ENCODE results near the gene PNPLA1.

PNPLA1 gene

GRCh38 chr6:36350681-36351571 is 81.1 kb downstream of the PNPLA1 start:
- POLR2A ChIA-PET: interaction anchor here (0.5 to 1.6 kb wide), 4 partner anchors 10 to 25 kb away, joined by 3 to 7 read pairs (median 4); no protein-coding TSS in a partner anchor
- no peak for TF ChIP-seq CTCF (IDR thresholded peaks at IDR 0.05; ENCODE audit: insufficient read depth, low read length, missing control alignments)
- CTCF ChIA-PET: interaction anchor here (8.2 to 18.5 kb wide), 3 partner anchors 10 to 49 kb away, joined by 102 to 332 read pairs (median 267); partner anchors contain the start of gene BNIP5
- H3K4me3 ChIP-seq (ENCODE audit: low read depth, low read length): no peak overlapping the region
- peak; percentile 74 for DNase-seq (ENCODE audit: low read depth, low spot score)

- TF ChIP-seq CTCF (IDR thresholded peaks at IDR 0.05; ENCODE audit: insufficient read depth, low read length, missing control alignments): no peak
- CTCF ChIA-PET: interaction anchor here (8.2 to 18.5 kb wide), 3 partner anchors 8 to 50 kb away, joined by 102 to 332 read pairs (median 267); partner anchors contain the start of gene BNIP5
- no peak for DNase-seq (ENCODE audit: low read depth, low spot score)
- no peak overlapping the region for H3K4me3 ChIP-seq (ENCODE audit: low read depth, low read length)
- POLR2A ChIA-PET: interaction anchor here (0.6 kb wide), 1 partner anchor 1596 kb away, joined by 3 read pairs; no protein-coding TSS in a partner anchor
These were observed 82.8 kb downstream of the PNPLA1 start for GRCh38 chr6:36352477-36353157.

- DNase-seq (ENCODE audit: low read depth, low spot score): no peak
- ChIA-PET CTCF (interaction anchor here (0.9 to 18.5 kb wide), 5 partner anchors 7 to 258 kb away, joined by 3 to 332 read pairs (median 102); partner anchors contain the start of gene BNIP5), POLR2A (no interaction called here)
- no peak for TF ChIP-seq CTCF (IDR thresholded peaks at IDR 0.05; ENCODE audit: insufficient read depth, low read length, missing control alignments)
- H3K4me3 ChIP-seq (ENCODE audit: low read depth, low read length): no peak overlapping the region
These were observed 83.6 kb downstream of the PNPLA1 start for GRCh38 chr6:36353411-36353915.

- ChIA-PET CTCF (interaction anchor here (0.8 to 18.5 kb wide), 4 partner anchors 13 to 66 kb away, joined by 3 to 332 read pairs (median 136); partner anchors contain the start of gene BNIP5), POLR2A (interaction anchor here (0.6 to 1.8 kb wide), 2 partner anchors 14 to 68 kb away, joined by 3 to 4 read pairs; no protein-coding TSS in a partner anchor)
- no peak for DNase-seq (ENCODE audit: low read depth, low spot score)
- no peak overlapping the region for H3K4me3 ChIP-seq (ENCODE audit: low read depth, low read length)
- no peak for TF ChIP-seq CTCF (IDR thresholded peaks at IDR 0.05; ENCODE audit: insufficient read depth, low read length, missing control alignments)
These were observed 86.0 kb downstream of the PNPLA1 start for GRCh38 chr6:36355819-36356218.

- TF ChIP-seq CTCF (IDR thresholded peaks at IDR 0.05; ENCODE audit: insufficient read depth, low read length, missing control alignments): no peak
- POLR2A ChIA-PET: no interaction called here
- no peak for DNase-seq (ENCODE audit: low read depth, low spot score)
- CTCF ChIA-PET: interaction anchor here (0.9 to 18.5 kb wide), 9 partner anchors 9 to 244 kb away, joined by 3 to 332 read pairs (median 6); partner anchors contain the start of gene BNIP5
- no peak overlapping the region for H3K4me3 ChIP-seq (ENCODE audit: low read depth, low read length)
These were observed 88.0 kb downstream of the PNPLA1 start for GRCh38 chr6:36357872-36358225.

Measured in AG04449 (cell line).